ENCODE data around the gene SLC25A11. TPM values are rescaled to one million over a fixed set of nuclear protein-coding genes. Genes with fewer than 3 reads are reported as not detected.

The SLC25A11 gene
- total and polyA plus RNA-seq, 3 experiments from 2014 or later = 85.1 to 101 (median 90.0) TPM

DNA sequence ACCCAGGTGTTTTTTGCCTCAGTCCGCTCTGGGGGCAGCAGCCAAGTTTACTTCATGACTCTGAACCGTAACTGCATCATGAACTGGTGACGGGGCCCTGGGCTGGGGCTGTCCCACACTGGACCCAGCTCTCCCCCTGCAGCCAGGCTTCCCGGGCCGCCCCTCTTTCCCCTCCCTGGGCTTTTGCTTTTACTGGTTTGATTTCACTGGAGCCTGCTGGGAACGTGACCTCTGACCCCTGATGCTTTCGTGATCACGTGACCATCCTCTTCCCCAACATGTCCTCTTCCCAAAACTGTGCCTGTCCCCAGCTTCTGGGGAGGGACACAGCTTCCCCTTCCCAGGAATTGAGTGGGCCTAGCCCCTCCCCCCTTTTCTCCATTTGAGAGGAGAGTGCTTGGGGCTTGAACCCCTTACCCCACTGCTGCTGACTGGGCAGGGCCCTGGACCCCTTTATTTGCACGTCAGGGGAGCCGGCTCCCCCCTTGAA lies 42.6 kb downstream of the SLC25A11 start:
- peak in 1 of 5 donors; percentile 44 for DNase-seq
- Histone ChIP-seq H3K9me3 (ENCODE audit: low read length) (no peaks in the 10 kb centered on the region), H3K4me1 (ENCODE audit: insufficient read depth, low read length) (peaks cover 28% of the 10 kb centered on the region), H3K36me3 (ENCODE audit: insufficient read depth, low read length) (peaks cover 31% of the 10 kb centered on the region), H3K27me3 (ENCODE audit: insufficient read depth, low read length, poor library complexity, severe bottlenecking) (no peaks in the 10 kb centered on the region), H3K4me3 (ENCODE audit: low read length) (no peak overlapping the region), H3K27ac (ENCODE audit: low read depth, low read length) (no peak overlapping the region)
- ChIA-PET POLR2A (interaction anchor here (0.6 kb wide), 1 partner anchor 22 kb away, joined by 3 read pairs; no protein-coding TSS in a partner anchor), CTCF (no interaction called here)
- Mint-ChIP-seq H3K9me3 (no peaks in the 10 kb centered on the region), H3K4me1 (peaks cover 13 to 38% (median 22%) of the 10 kb centered on the region in 3 donors), H3K36me3 (peaks cover 0 to 54% (median 1%) of the 10 kb centered on the region in 3 donors), H3K27ac (peak overlapping the region in 1 of 8 donors; percentile 95), H3K27me3 (peaks cover 0 to 9% of the 10 kb centered on the region in 2 donors), H3K4me3 (no peak overlapping the region)

DNA sequence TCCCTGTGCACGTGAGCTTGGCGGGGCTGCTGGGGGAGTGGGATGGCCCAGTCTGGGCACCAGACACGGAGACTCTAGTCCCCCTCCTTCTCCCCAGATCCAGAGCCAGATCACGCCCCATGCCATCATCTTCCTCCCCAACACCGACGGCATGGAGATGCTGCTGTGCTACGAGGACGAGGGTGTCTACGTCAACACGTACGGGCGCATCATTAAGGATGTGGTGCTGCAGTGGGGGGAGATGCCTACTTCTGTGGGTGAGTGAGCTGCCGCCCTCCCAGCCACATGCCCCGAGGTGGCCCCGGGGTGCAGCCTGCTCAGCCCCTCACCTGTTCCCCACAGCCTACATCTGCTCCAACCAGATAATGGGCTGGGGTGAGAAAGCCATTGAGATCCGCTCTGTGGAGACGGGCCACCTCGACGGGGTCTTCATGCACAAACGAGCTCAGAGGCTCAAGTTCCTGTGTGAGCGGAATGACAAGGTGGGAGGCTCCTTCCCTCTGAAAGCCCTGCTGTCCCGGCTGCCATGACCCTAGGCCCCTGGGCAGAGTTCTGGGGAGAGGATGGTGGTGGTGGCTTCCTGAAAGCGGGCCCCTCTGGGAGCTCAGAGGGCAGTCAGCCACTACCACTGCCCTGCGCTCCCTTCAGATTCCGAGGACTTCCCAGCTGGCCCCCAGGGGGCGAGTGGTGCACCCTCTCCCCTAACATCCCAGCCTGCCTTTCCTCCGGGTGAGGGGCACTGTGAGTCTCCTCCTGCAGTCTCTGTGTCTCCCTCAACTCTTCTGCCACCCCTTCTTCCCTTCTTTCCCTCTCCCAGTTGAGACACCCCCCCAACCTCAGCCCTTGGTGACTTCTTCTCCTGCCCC lies 43.3 kb downstream of the SLC25A11 start:
- peak overlapping the region in 2 of 8 donors; percentile 61 to 70 for H3K27ac Mint-ChIP-seq
- Histone ChIP-seq H3K36me3 (ENCODE audit: insufficient read depth, low read length) (peaks cover 35% of the 10 kb centered on the region), H3K27ac (ENCODE audit: low read depth, low read length) (no peak overlapping the region), H3K4me1 (ENCODE audit: insufficient read depth, low read length) (peaks cover 25% of the 10 kb centered on the region), H3K4me3 (ENCODE audit: low read length) (no peak overlapping the region), H3K27me3 (ENCODE audit: insufficient read depth, low read length, poor library complexity, severe bottlenecking) (no peaks in the 10 kb centered on the region), H3K9me3 (ENCODE audit: low read length) (no peaks in the 10 kb centered on the region)
- H3K4me3 Mint-ChIP-seq = peak overlapping the region in 1 of 7 donors; percentile 63
- peaks cover 12 to 33% (median 20%) of the 10 kb centered on the region in 3 donors for H3K4me1 Mint-ChIP-seq
- ChIA-PET POLR2A (interaction anchor here (0.6 kb wide), 1 partner anchor 22 kb away, joined by 3 read pairs; no protein-coding TSS in a partner anchor), CTCF (no interaction called here)
- peak in 1 of 5 donors; percentile 47 for DNase-seq
- H3K36me3 Mint-ChIP-seq = peaks cover 0 to 59% (median 1%) of the 10 kb centered on the region in 3 donors
- H3K27me3 Mint-ChIP-seq = peaks cover 0 to 9% of the 10 kb centered on the region in 2 donors
- H3K9me3 Mint-ChIP-seq = no peaks in the 10 kb centered on the region

DNA sequence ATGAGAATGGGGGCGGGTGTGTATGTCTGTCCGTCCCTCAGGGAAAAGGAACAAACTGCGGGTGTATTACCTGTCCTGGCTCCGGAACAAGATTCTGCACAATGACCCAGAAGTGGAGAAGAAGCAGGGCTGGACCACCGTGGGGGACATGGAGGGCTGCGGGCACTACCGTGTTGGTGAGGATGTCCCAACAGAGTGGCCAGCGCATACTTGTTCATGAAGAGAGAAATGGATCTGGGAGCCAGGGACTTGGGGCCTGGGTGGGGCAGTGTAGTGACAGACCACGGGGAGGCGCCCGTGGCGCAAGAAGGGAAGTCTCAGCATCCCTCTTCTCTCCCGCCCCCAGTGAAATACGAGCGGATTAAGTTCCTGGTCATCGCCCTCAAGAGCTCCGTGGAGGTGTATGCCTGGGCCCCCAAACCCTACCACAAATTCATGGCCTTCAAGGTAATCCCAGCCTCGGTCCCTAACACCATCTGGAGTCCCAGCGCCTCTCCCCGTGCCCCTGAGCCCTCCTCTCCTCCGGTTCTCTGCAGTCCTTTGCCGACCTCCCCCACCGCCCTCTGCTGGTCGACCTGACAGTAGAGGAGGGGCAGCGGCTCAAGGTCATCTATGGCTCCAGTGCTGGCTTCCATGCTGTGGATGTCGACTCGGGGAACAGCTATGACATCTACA lies 44.1 kb downstream of the SLC25A11 start:
- Histone ChIP-seq H3K9me3 (ENCODE audit: low read length) (no peaks in the 10 kb centered on the region), H3K36me3 (ENCODE audit: insufficient read depth, low read length) (peaks cover 43% of the 10 kb centered on the region), H3K27ac (ENCODE audit: low read depth, low read length) (no peak overlapping the region), H3K27me3 (ENCODE audit: insufficient read depth, low read length, poor library complexity, severe bottlenecking) (no peaks in the 10 kb centered on the region), H3K4me3 (ENCODE audit: low read length) (no peak overlapping the region), H3K4me1 (ENCODE audit: insufficient read depth, low read length) (peaks cover 18% of the 10 kb centered on the region)
- Mint-ChIP-seq H3K27me3 (peaks cover 0 to 4% of the 10 kb centered on the region in 2 donors), H3K4me1 (peaks cover 11 to 25% (median 15%) of the 10 kb centered on the region in 3 donors), H3K36me3 (peaks cover 0 to 67% (median 1%) of the 10 kb centered on the region in 3 donors), H3K9me3 (no peaks in the 10 kb centered on the region), H3K4me3 (peak overlapping the region in 2 of 7 donors; percentile 30 to 32), H3K27ac (peak overlapping the region in 4 of 8 donors; percentile 29 to 71 (median 66))
- ChIA-PET CTCF (no interaction called here), POLR2A (no interaction called here)
- peak in 1 of 5 donors; percentile 52 for DNase-seq

DNA sequence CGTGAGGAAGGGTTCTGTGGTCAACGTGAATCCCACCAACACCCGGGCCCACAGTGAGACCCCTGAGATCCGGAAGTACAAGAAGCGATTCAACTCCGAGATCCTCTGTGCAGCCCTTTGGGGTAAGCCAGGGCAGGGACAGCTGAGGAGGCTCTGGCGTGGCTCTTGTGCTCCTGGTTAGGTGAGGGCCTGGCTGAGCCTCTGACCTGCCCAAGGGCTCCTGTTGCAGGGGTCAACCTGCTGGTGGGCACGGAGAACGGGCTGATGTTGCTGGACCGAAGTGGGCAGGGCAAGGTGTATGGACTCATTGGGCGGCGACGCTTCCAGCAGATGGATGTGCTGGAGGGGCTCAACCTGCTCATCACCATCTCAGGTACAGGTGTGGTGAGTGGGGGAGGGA lies 44.7 kb downstream of the SLC25A11 start:
- peak in 1 of 5 donors; percentile 48 for DNase-seq
- CTCF ChIA-PET = no interaction called here
- Mint-ChIP-seq H3K4me1 (peaks cover 8 to 18% (median 13%) of the 10 kb centered on the region in 3 donors), H3K4me3 (no peak overlapping the region), H3K36me3 (peaks cover 0 to 74% (median 4%) of the 10 kb centered on the region in 3 donors), H3K9me3 (no peaks in the 10 kb centered on the region), H3K27me3 (peaks cover 0 to 2% of the 10 kb centered on the region in 2 donors), H3K27ac (peak overlapping the region in 4 of 8 donors; percentile 17 to 71 (median 36))
- POLR2A ChIA-PET = no interaction called here
- peaks cover 11% of the 10 kb centered on the region for H3K4me1 ChIP-seq (ENCODE audit: insufficient read depth, low read length)
- no peaks in the 10 kb centered on the region for H3K9me3 ChIP-seq (ENCODE audit: low read length)
- no peaks in the 10 kb centered on the region for H3K27me3 ChIP-seq (ENCODE audit: insufficient read depth, low read length, poor library complexity, severe bottlenecking)
- no peak overlapping the region for H3K4me3 ChIP-seq (ENCODE audit: low read length)
- peaks cover 49% of the 10 kb centered on the region for H3K36me3 ChIP-seq (ENCODE audit: insufficient read depth, low read length)
- H3K27ac ChIP-seq (ENCODE audit: low read depth, low read length) = no peak overlapping the region

DNA sequence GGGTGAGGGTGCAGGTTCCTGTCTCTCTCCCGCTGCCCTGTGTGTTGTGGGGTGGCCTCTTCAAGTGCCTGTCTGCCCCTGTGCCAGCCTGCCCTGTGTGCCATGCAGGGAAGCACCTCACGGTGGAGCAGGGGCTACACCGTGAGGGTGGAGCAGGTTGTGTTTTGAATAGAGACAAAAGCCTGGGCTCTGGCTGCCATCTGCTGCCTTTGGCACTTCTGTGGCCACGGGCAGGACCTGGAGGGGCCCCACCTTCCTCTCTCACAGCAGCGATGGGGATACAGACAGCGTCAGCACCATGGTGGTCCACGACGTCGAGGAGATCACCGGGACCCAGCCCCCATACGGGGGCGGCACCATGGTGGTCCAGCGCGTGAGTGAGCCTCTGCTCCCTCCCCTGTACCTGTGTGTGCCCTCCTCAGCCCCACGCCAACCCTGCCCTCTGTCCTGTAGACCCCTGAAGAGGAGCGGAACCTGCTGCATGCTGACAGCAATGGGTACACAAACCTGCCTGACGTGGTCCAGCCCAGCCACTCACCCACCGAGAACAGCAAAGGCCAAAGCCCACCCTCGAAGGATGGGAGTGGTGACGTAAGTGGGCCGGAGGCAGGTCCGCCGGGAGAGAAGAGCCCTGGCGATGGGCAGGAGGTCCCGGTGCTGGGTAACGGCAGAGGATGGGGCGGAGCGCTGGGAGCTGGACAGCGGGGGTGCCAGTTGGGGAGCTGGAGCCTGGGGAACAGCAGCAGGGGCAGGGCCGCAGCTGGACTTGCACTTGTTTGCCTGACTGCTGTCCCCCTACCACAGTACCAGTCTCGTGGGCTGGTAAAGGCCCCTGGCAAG lies 45.9 kb downstream of the SLC25A11 start:
- H3K4me3 Mint-ChIP-seq = no peak overlapping the region
- no peaks in the 10 kb centered on the region for H3K9me3 ChIP-seq (ENCODE audit: low read length)
- no peak overlapping the region for H3K4me3 ChIP-seq (ENCODE audit: low read length)
- peaks cover 51% of the 10 kb centered on the region for H3K36me3 ChIP-seq (ENCODE audit: insufficient read depth, low read length)
- H3K4me1 ChIP-seq (ENCODE audit: insufficient read depth, low read length) = peaks cover 5% of the 10 kb centered on the region
- H3K4me1 Mint-ChIP-seq = peaks cover 5 to 12% (median 12%) of the 10 kb centered on the region in 3 donors
- H3K9me3 Mint-ChIP-seq = no peaks in the 10 kb centered on the region
- peak in 1 of 5 donors; percentile 46 for DNase-seq
- ChIA-PET CTCF (interaction anchor here (0.6 to 1.4 kb wide), 2 partner anchors 9 kb away, joined by 3 to 6 read pairs; partner anchors contain the start of gene CHRNE), POLR2A (interaction anchor here (0.6 kb wide), 1 partner anchor 178 kb away, joined by 3 read pairs; no protein-coding TSS in a partner anchor)
- no peak overlapping the region for H3K27ac ChIP-seq (ENCODE audit: low read depth, low read length)
- H3K27ac Mint-ChIP-seq = no peak overlapping the region
- H3K27me3 ChIP-seq (ENCODE audit: insufficient read depth, low read length, poor library complexity, severe bottlenecking) = no peaks in the 10 kb centered on the region
- H3K36me3 Mint-ChIP-seq = peaks cover 4 to 73% (median 6%) of the 10 kb centered on the region in 3 donors
- H3K27me3 Mint-ChIP-seq = peaks cover 0 to 2% of the 10 kb centered on the region in 2 donors

DNA sequence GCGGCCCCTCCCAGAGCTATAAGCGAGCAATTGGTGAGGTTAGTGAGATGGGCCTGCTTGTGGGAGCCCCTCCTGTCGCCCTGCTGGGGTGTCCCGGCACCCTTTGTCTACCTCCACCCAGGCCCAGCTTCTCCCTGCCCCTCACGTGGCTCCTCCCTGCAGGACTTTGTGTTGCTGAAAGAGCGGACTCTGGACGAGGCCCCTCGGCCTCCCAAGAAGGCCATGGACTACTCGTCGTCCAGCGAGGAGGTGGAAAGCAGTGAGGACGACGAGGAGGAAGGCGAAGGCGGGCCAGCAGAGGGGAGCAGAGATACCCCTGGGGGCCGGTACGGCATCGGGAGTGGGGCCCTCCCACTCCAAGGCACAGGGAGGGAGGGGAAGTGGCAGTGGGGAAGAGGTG lies 46.6 kb downstream of the SLC25A11 start:
- H3K4me1 ChIP-seq (ENCODE audit: insufficient read depth, low read length) = no peaks in the 10 kb centered on the region
- ChIA-PET CTCF (interaction anchor here (1.4 kb wide), 1 partner anchor 10 kb away, joined by 6 read pairs; the partner anchor contains the start of gene CHRNE), POLR2A (interaction anchor here (0.5 to 0.6 kb wide), 2 partner anchors 23 to 63 kb away, joined by 3 to 5 read pairs; no protein-coding TSS in a partner anchor)
- no peak for DNase-seq
- peaks cover 53% of the 10 kb centered on the region for H3K36me3 ChIP-seq (ENCODE audit: insufficient read depth, low read length)
- Mint-ChIP-seq H3K9me3 (no peaks in the 10 kb centered on the region), H3K27ac (no peak overlapping the region), H3K4me1 (peaks cover 2 to 8% (median 7%) of the 10 kb centered on the region in 3 donors), H3K36me3 (peaks cover 4 to 77% (median 7%) of the 10 kb centered on the region in 3 donors), H3K27me3 (peaks cover 0 to 2% of the 10 kb centered on the region in 2 donors), H3K4me3 (no peak overlapping the region)
- no peaks in the 10 kb centered on the region for H3K9me3 ChIP-seq (ENCODE audit: low read length)
- H3K27me3 ChIP-seq (ENCODE audit: insufficient read depth, low read length, poor library complexity, severe bottlenecking) = no peaks in the 10 kb centered on the region
- H3K4me3 ChIP-seq (ENCODE audit: low read length) = no peak overlapping the region
- H3K27ac ChIP-seq (ENCODE audit: low read depth, low read length) = no peak overlapping the region
